ENCODE measurements around the gene RUNX3. TPM values are rescaled to one million over a fixed set of nuclear protein-coding genes. Genes with fewer than 3 reads are reported as not detected.
A peak's percentile ranks its signal among the peaks of the same experiment; 100 is the strongest.

RUNX3 gene
- total RNA-seq, 1 experiment from 2014 or later, result 0.33 TPM

DNA sequence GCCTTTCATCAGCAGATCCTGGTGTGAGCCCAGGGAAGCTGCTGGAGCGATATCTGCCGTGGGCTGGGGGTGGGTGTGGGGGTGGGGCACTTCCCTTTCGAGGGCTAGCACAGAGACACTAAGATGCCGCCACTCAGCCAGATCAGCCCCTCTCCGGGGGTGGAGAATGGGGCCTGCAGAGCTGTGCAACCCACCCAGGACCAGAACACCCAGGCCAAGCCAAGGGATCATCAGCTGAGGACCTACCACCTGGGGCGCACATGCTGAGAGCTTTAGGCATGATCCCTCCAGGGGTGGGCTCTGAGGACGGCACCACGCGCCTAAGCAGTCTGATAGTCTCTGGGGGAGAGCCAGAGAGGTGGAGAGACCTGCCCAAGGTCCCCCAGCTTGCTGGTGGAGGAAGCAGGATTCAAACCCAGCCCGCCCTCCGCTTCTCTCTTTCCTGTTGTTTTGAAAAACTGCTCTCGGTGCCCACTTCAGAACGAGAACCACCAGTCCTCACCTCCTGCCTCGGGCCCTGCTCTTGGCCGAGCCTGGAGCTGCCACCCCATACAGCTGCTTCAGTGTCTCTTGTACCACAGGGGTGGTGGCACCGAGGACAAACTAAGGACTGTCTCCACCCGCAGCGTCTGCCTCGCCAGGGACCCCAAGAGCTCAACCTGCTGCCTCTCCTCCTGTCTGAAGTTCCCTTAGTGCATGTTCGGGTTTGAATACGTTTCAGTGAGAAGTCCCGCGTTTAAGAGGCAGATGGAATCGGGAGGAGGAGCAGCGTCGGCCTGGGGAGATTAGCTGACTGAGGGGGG lies 39.7 kb upstream of the RUNX3 start:
- H2BK120ac ChIP-seq (ENCODE audit: low read depth, low read length, poor library complexity, severe bottlenecking), result no peak overlapping the region
- no peaks in the 10 kb centered on the region for H3K23me2 ChIP-seq (ENCODE audit: insufficient read length, low read depth, low read length, poor library complexity, severe bottlenecking)
- H4K8ac ChIP-seq (replicated peaks; ENCODE audit: insufficient read length, low read depth, low read length), result no peak overlapping the region
- no peak overlapping the region for H3K4me3 Mint-ChIP-seq
- no peak overlapping the region for H4K5ac ChIP-seq (ENCODE audit: insufficient read length, low read depth, low read length)
- H3K27ac ChIP-seq (ENCODE audit: insufficient read length, low read depth, low read length), result no peak overlapping the region
- no peak overlapping the region for H3K18ac ChIP-seq (ENCODE audit: insufficient read length, low read depth, low read length)
- H3K79me1 ChIP-seq (ENCODE audit: insufficient read depth, low read depth, low read length, poor library complexity, severe bottlenecking), result no peaks in the 10 kb centered on the region
- H3K23ac ChIP-seq (ENCODE audit: insufficient read length, low read depth, low read length), result no peak overlapping the region
- TF ChIP-seq, protein P1, sequence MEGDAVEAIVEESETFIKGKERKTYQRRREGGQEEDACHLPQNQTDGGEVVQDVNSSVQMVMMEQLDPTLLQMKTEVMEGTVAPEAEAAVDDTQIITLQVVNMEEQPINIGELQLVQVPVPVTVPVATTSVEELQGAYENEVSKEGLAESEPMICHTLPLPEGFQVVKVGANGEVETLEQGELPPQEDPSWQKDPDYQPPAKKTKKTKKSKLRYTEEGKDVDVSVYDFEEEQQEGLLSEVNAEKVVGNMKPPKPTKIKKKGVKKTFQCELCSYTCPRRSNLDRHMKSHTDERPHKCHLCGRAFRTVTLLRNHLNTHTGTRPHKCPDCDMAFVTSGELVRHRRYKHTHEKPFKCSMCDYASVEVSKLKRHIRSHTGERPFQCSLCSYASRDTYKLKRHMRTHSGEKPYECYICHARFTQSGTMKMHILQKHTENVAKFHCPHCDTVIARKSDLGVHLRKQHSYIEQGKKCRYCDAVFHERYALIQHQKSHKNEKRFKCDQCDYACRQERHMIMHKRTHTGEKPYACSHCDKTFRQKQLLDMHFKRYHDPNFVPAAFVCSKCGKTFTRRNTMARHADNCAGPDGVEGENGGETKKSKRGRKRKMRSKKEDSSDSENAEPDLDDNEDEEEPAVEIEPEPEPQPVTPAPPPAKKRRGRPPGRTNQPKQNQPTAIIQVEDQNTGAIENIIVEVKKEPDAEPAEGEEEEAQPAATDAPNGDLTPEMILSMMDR (conservative IDR thresholded peaks at IDR 0.05), result no peak
- no peaks in the 10 kb centered on the region for H3K27me3 ChIP-seq (ENCODE audit: insufficient read depth, low read length)
- peaks cover 5% of the 10 kb centered on the region; the same call in 1 of the 2 replicates for H3K4me1 ChIP-seq (ENCODE audit: insufficient read depth, low read length)
- peaks cover 3% of the 10 kb centered on the region for H3K27me3 Mint-ChIP-seq (ENCODE audit: low read depth)
- no peak overlapping the region for H3T11ph ChIP-seq (ENCODE audit: low read length)
- no peaks in the 10 kb centered on the region for H3K9me3 ChIP-seq (ENCODE audit: control insufficient read depth, low read depth, low read length)
- peaks cover 4 to 8% of the 10 kb centered on the region in 2 experiments; a peak in 4 of 5 replicates for H3K9me3 Mint-ChIP-seq
- peaks cover 29 to 31% of the 10 kb centered on the region in 2 experiments for H3K4me1 Mint-ChIP-seq
- WGBS (ENCODE audit: extremely low coverage, insufficient read length, low lambda C conversion rate), result no CpG with 5 or more reads among the region's 26 CpGs
- no peak overlapping the region; the same call in 1 of the 2 replicates for H3K14ac ChIP-seq (ENCODE audit: insufficient read depth, low read length)
- no peak overlapping the region for H2AFZ ChIP-seq (ENCODE audit: low read length)
- H2AK5ac ChIP-seq (ENCODE audit: insufficient read length, low read length), result no peak overlapping the region
- peaks cover 0 to 2% (median 0%) of the 10 kb centered on the region in 3 experiments; a peak in 2 of 7 replicates for H3K36me3 Mint-ChIP-seq (ENCODE audit: insufficient read depth in 1 of 3, low read depth in 3 of 3)
- no peak overlapping the region for H2BK5ac ChIP-seq (ENCODE audit: insufficient read length, low read length)
- no peak overlapping the region for H3K9ac ChIP-seq (ENCODE audit: extremely low read depth, insufficient read length, low read length)
- no peak overlapping the region for H3K56ac ChIP-seq (ENCODE audit: insufficient read length, low read depth, low read length)
- H4K20me1 ChIP-seq (ENCODE audit: control insufficient read depth, insufficient read depth, insufficient read length), result no peaks in the 10 kb centered on the region
- H3K4me2 ChIP-seq (ENCODE audit: insufficient read depth, insufficient read length, low read length), result peak overlapping the region; percentile 4
- no peak overlapping the region for H2BK20ac ChIP-seq (ENCODE audit: low read depth, low read length, poor library complexity, severe bottlenecking)
- H4K91ac ChIP-seq (ENCODE audit: insufficient read length, low read depth, low read length), result no peak overlapping the region
- no peaks in the 10 kb centered on the region for H3K79me2 ChIP-seq (ENCODE audit: insufficient read depth, low read length)
- peak; percentile 42 for DNase-seq
- no peak overlapping the region; a peak in 1 of 7 replicates for H3K27ac Mint-ChIP-seq
- no peak overlapping the region for H3K4ac ChIP-seq (ENCODE audit: low read depth, low read length)
- no peak overlapping the region for H2BK15ac ChIP-seq (ENCODE audit: low read depth, low read length)
- no peak overlapping the region for H2BK12ac ChIP-seq (ENCODE audit: insufficient read length, low read depth, low read length)

Measured in H9 (cell line).